DMS53 treated with DMSO at 0.1 percent for 48 hours (cell line): Measurements from ENCODE around the gene SCAMP3.
"Not testable (repeated sequence)": the region's sequence is repeated elsewhere in the genome, so short reads cannot be mapped to it uniquely, and the experiment has no call there.

Experiments
- DNase-seq: peaks from one replicate; lab custom pipeline; 2025; ENCODE audit not compliant: unreplicated experiment; lab: John Stamatoyannopoulos, UW

The SCAMP3 gene

GRCh38 chr1:155232001-155232978 lies 29.9 kb downstream of the SCAMP3 start:
- not testable (repeated sequence) for DNase-seq

- DNase-seq, result not testable (repeated sequence)
Measured at GRCh38 chr1:155231302-155231701, 30.9 kb downstream of the SCAMP3 start.

- DNase-seq, result no peak
Measured at GRCh38 chr1:155228096-155228427, 34.1 kb downstream of the SCAMP3 start.

GRCh38 chr1:155227261-155228095 lies 34.7 kb downstream of the SCAMP3 start:
- peak; percentile 98 for DNase-seq

- DNase-seq, result peak; percentile 73
Measured at GRCh38 chr1:155226910-155227260, 35.3 kb downstream of the SCAMP3 start.

- DNase-seq, result peak; percentile 68
Measured at GRCh38 chr1:155226188-155226909, 35.8 kb downstream of the SCAMP3 start.

- not testable (repeated sequence) for DNase-seq
Measured at GRCh38 chr1:155225404-155225759, 36.8 kb downstream of the SCAMP3 start.

GRCh38 chr1:155223047-155223446 lies 39.1 kb downstream of the SCAMP3 start:
- no peak for DNase-seq

- not testable (repeated sequence) for DNase-seq
Measured at GRCh38 chr1:155220211-155220965, 41.8 kb downstream of the SCAMP3 start.

- DNase-seq, result peak; percentile 52
Measured at GRCh38 chr1:155219592-155220031, 42.5 kb downstream of the SCAMP3 start.

GRCh38 chr1:155218854-155219591 lies 43.1 kb downstream of the SCAMP3 start:
- DNase-seq, result peak; percentile 78

- DNase-seq, result not testable (repeated sequence)
Measured at GRCh38 chr1:155214702-155215101, 47.5 kb downstream of the SCAMP3 start.

GRCh38 chr1:155212051-155212440 lies 50.1 kb downstream of the SCAMP3 start:
- not testable (repeated sequence) for DNase-seq

- DNase-seq, result not testable (repeated sequence)
Measured at GRCh38 chr1:155211381-155212050, 50.6 kb downstream of the SCAMP3 start.

- DNase-seq, result no peak
Measured at GRCh38 chr1:155210314-155211104, 51.7 kb downstream of the SCAMP3 start.

GRCh38 chr1:155209312-155209721 lies 52.8 kb downstream of the SCAMP3 start:
- DNase-seq, result no peak

GRCh38 chr1:155208541-155209311 lies 53.4 kb downstream of the SCAMP3 start, which contains the start of gene MTX1:
Gene MTX1, plus strand, starts transcription at chr1:155208695. Its CDS starts 110 bp downstream, at chr1:155208805.
- peak; percentile 63 for DNase-seq
